HG03442 (cell line): Measurements from ENCODE around the gene OVAAL.
"Not testable (repeated sequence)": the region's sequence is repeated elsewhere in the genome, so short reads cannot be mapped to it uniquely, and the experiment has no call there.

Experiments used
- ATAC-seq: cut with Tn5 transposase; IDR thresholded peaks from one replicate; pipeline ENCODE4 v1.9.1; 2021; ENCODE audit warnings: mild to moderate bottlenecking, moderate library complexity; ENCODE audit not compliant: unreplicated experiment

OVAAL gene

DNA sequence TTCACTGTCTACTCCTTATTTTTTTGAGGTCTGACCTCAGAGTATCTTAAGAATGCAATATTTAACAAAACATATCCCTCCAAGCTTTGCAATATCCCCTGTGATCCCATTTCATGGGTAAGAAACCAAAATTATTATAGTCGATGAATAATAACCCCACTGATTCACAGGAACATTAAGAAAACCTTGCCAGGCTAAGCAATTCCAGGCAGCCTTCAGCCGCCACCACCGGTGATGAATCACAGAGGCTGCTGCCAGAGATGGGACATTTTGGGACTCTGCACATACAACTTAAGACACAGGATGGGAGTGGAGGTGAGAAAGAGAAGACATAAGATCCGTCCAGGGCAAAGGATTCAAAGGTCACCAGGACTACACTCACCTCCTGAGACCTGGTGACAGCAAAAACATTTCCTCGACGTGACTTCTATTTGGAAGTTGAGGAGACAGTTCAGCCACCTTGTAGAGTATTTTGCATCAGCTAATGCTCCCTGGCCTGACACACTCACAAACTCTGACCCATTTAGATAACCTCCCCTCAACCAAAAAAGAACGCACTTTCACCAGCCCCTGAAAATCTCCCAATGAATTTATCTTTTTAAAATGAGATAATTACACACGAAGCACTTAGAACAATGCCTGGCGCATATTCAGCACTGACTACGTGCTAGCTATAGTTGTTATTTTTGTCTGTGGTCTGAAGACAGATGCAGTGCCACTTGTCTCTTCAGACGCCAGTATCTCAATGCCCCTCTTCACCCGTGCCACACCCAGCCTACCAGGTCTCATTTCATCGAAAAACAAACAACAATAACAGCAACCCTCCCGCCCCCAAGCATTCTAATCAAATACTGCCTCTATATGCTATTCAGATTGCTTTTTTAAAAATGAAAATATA is 17.8 kb upstream of the OVAAL start:
- no peak for ATAC-seq

DNA sequence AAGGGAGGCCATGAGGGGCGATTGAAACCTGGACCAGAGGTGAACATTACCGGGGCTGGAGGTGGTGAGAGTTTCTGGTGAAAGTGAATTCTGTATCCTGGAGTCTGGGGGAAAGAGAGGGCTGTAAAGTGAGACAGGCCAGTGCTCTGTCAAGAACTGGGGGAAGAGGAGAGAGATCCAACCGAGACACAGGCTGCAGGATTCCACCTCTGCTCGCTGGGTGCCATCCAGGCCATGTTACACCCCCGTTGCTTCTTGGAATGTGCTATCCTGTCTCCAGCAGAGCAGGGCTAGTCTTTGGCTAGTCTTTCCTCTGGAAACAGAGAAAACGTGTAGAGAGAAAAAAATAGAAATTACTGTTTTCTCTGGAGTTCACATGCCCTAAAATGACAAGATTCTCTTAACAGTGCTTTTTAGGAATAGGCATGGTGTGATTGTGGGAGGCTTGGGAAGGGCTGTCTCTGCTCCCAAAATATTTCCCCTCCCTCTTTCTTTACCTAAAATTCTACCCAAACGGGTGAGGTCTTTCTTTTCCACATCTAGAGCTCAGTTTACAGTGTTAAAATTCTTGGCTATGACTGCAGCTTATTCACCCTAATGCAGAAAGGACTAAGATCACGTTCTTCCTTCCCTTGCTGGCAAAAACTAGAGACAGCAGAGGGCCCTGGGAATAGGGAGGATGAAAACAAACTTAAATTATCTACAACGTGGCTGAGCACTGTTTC is 16.5 kb upstream of the OVAAL start:
- no peak for ATAC-seq

DNA sequence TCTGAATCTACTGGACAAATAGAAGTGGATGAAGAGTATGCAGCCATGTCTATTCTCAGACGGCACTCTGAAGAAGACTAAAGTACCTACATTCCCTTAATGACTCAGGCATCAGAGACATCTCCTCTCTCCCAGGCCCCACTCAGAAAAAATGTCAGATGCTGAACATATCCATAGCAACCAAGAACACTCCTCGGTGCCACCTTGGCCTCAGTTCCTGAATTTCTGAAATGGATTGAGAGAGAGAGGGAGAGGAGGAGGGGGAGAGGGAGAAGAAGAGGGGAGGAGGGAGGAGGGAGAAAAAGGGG is 16.0 kb upstream of the OVAAL start:
- no peak for ATAC-seq

GRCh38 chr1:180544050-180544449 is 14.7 kb upstream of the OVAAL start:
- ATAC-seq: no peak

DNA sequence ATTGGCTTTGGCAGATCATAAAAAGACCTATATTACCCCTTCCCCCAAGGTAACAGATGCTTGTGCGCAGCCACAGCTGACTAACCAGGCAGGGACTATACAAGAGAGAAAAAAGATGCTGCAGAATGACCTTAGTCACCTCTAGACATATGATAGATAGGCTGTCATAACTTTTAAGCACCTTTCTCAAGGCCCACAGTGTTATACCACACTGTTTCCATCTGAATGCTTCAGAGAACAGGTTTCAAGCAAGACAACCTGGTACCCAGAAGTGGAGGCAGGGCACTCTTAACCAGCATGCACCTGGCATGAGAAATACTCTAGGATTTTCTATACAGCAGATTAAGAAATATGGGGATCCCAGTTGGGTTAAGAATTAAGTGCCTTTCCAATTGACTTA is 12.8 kb upstream of the OVAAL start:
- ATAC-seq: no peak

GRCh38 chr1:180548686-180549317 is 10.0 kb upstream of the OVAAL start:
- no peak for ATAC-seq

DNA sequence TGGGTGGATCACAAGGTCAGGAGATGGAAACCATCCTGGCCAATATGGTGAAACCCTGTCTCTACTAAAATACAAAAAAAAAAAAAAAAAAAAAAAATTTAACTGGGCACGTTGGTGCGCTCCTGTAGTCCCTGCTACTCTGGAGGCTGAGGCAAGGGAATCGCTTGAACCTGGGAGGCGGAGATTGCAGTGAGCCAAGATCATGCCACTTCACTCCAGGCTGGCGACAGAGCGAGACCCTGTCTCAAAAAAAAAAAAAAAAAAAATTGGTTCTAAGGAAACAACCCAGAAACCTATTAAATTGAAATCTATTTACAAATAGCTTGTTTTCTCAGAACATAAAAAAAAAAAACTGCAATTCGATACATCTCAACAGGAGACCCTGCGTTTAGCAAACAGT is 9.0 kb upstream of the OVAAL start:
- not testable (repeated sequence) for ATAC-seq

DNA sequence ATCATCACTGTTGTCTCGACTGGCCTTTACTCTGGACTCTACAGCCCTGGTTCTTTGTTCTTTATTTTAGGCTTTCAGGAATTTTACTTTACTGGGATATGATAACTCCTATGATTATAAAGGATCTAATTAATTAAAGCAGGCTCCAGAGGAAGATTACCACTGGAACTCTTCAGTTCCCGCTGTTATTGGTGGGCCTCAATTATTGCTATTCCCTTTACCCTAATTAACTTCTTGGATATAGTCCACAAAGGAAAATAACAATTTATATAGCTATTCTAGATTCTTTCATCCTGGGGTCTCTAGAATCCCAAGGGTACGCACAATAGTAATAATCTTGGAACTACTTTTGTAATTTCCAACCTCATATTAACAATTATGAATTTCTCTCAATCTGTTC is 8.5 kb upstream of the OVAAL start:
- no peak for ATAC-seq

GRCh38 chr1:180551997-180552396 is 6.8 kb upstream of the OVAAL start:
- ATAC-seq: no peak

- not testable (repeated sequence) for ATAC-seq
Measured at GRCh38 chr1:180553046-180553445, 5.7 kb upstream of the OVAAL start.

GRCh38 chr1:180555411-180555810 is 3.4 kb upstream of the OVAAL start:
- no peak for ATAC-seq

DNA sequence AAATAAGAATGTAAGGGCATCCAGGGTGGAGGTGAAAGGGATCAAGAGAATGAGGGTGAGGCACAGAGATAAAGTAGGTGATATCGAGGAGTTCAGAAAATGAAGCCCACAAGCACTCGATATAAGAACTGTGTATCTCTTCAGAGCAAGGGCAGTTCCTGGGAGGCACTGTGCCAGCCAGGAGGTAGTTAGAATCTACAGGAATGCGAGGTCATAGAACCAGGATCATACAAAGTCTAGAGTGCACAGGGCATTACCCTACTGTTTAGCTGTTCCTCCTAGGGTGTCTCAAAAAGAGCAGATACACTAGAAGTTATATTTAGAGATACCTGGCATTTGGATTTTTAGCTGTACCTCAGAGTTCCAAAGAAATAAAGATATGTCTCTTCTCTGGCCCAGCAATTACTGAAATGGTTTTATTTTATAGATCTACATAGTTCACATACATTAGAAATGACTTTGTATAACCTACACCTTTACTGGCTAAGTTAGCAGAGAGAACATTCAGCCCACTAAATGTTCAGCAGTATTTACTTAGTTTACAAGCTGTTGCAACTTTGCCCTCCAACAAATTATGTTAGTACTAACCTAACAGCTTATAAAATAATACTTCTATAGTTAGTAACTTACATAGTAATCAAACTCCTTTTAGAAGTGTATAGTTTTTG is 1.6 kb downstream of the OVAAL start:
- no peak for ATAC-seq

- ATAC-seq: no peak
Measured at GRCh38 chr1:180560868-180561600, 2.3 kb downstream of the OVAAL start.

- no peak for ATAC-seq
Measured at GRCh38 chr1:180562640-180563025, 3.9 kb downstream of the OVAAL start.

- ATAC-seq: no peak
Measured at GRCh38 chr1:180563026-180563827, 4.5 kb downstream of the OVAAL start.

- ATAC-seq: no peak
Measured at GRCh38 chr1:180565121-180565871, 6.5 kb downstream of the OVAAL start.

DNA sequence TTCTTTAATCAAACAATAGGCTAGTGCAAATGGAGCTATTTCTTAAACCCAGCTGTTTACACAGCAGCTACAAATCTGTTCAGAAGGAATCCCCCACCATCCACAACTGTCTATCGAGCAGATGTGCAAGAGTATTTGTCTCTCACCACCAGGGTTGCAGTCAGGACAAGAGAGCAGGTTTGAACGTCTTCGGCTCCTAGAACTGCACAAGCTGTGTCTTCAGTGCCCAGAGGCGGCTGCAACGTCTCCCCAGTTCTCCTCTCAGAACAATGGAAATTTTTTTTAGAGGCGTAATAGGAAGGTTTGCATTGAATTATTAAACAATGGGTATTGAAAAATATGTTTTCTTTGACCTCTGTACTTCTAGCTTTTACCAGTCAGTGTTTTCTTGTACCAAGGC is 7.3 kb downstream of the OVAAL start:
- ATAC-seq: no peak

- ATAC-seq: no peak
Measured at GRCh38 chr1:180566495-180566894, 7.7 kb downstream of the OVAAL start.

DNA sequence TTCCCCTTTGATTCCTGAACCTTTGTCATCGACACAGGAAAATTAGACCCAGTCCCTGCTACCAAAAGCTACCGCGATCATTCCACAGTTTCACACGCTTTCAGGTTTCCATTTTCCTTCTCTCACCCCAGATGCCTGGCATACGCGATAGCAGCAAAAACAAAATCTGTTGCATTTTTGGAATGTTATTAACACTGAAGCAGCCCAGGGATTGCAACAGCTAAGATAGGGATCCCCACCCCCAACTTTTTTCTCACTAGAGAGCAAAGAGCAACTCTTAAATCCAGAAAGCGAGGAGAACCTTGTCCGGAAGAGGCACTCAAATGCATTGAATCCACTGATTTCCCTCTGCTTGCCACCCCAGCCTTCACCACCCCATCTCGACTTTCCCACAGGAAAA is 8.9 kb downstream of the OVAAL start:
- ATAC-seq: no peak
